22Rv1 (cell line): ENCODE results near the gene COIL.

Source experiments
- ZFX ChIP-seq: fragments of 450-650 bp; IDR thresholded peaks from 2 replicates; pipeline ENCODE4 v1.6.1; 2017; ENCODE audit warnings: antibody characterized with exemption, borderline replicate concordance
- TF ChIP-seq, protein P1 (sequence below): fragments of 450-650 bp; IDR thresholded peaks from 2 replicates; pipeline ENCODE4 v1.5.1; 2017; ENCODE audit warnings: mild to moderate bottlenecking

DNA sequence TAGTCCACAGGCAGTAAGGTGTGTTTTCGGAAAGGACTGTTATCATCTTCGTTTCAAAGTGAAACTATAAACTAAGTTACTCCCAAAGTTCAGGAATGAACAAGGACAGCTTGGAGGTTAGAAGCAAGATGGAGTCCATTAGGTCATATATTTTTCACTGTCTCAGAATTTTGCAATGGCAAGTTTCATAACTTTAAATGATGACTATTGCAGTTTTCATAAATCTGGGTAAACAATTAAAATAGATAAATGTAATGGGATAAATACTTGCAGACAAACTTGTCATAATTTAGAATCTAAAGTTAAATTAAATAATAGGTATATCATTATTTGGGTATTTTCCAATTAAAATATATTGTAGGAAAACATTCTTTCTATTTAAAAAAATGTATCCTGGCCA, 32.3 kb downstream of the COIL start:
- TF ChIP-seq, protein P1, sequence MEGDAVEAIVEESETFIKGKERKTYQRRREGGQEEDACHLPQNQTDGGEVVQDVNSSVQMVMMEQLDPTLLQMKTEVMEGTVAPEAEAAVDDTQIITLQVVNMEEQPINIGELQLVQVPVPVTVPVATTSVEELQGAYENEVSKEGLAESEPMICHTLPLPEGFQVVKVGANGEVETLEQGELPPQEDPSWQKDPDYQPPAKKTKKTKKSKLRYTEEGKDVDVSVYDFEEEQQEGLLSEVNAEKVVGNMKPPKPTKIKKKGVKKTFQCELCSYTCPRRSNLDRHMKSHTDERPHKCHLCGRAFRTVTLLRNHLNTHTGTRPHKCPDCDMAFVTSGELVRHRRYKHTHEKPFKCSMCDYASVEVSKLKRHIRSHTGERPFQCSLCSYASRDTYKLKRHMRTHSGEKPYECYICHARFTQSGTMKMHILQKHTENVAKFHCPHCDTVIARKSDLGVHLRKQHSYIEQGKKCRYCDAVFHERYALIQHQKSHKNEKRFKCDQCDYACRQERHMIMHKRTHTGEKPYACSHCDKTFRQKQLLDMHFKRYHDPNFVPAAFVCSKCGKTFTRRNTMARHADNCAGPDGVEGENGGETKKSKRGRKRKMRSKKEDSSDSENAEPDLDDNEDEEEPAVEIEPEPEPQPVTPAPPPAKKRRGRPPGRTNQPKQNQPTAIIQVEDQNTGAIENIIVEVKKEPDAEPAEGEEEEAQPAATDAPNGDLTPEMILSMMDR, result no peak
- no peak for TF ChIP-seq ZFX
